ENCODE measurements around the gene PPTC7. TPM values are rescaled to one million over a fixed set of nuclear protein-coding genes. Genes with fewer than 3 reads are reported as not detected.
A peak's percentile ranks its signal among the peaks of the same experiment; 100 is the strongest.

Gene PPTC7
- polyA plus RNA-seq (2012; ENCODE audit: insufficient read depth, insufficient read length, low read depth), result 13.8 TPM

GRCh38 chr12:110583137-110584059 lies at the start of gene PPTC7:
Gene PPTC7, minus strand, starts transcription at chr12:110583318. Its CDS starts 287 bp downstream, at chr12:110583031.
- Histone ChIP-seq H3K9me3 (no peaks in the 10 kb centered on the region), H3K36me3 (no peaks in the 10 kb centered on the region; the same call in 1 of the 2 replicates), H3K27me3 (no peaks in the 10 kb centered on the region), H3K4me1 (peaks cover 4% of the 10 kb centered on the region), H3K4me3 (ENCODE audit: low read depth, low read length) (peak within 1 kb of the TSS; percentile 93)
- TF ChIP-seq CTCF (IDR thresholded peaks at IDR 0.05; ENCODE audit: low read depth, low read length), result no peak
- DNase-seq, result peak; percentile 98

- Histone ChIP-seq H3K36me3 (no peaks in the 10 kb centered on the region), H3K4me1 (no peaks in the 10 kb centered on the region), H3K4me3 (ENCODE audit: low read depth, low read length) (no peak overlapping the region), H3K9me3 (no peaks in the 10 kb centered on the region), H3K27me3 (no peaks in the 10 kb centered on the region)
- TF ChIP-seq CTCF (IDR thresholded peaks at IDR 0.05; ENCODE audit: low read depth, low read length), result no peak
- no peak for DNase-seq
These were observed 44.5 kb upstream of the PPTC7 start for GRCh38 chr12:110627500-110628195.

GRCh38 chr12:110622582-110622981 lies 39.5 kb upstream of the PPTC7 start:
- Histone ChIP-seq H3K4me3 (ENCODE audit: low read depth, low read length) (no peak overlapping the region), H3K27me3 (no peaks in the 10 kb centered on the region), H3K4me1 (no peaks in the 10 kb centered on the region), H3K9me3 (no peaks in the 10 kb centered on the region), H3K36me3 (no peaks in the 10 kb centered on the region)
- no peak for TF ChIP-seq CTCF (IDR thresholded peaks at IDR 0.05; ENCODE audit: low read depth, low read length)
- DNase-seq, result no peak

- no peak for DNase-seq
- Histone ChIP-seq H3K27me3 (no peaks in the 10 kb centered on the region), H3K9me3 (no peaks in the 10 kb centered on the region), H3K4me3 (ENCODE audit: low read depth, low read length) (no peak overlapping the region), H3K36me3 (no peaks in the 10 kb centered on the region), H3K4me1 (no peaks in the 10 kb centered on the region)
- 0 out of 2 replicates have a peak, but pooled peaks have one; percentile 7 for TF ChIP-seq CTCF (IDR thresholded peaks at IDR 0.05; ENCODE audit: low read depth, low read length)
These were observed 36.4 kb upstream of the PPTC7 start for GRCh38 chr12:110619534-110619953.

- no peaks in the 10 kb centered on the region for H3K36me3 ChIP-seq
- TF ChIP-seq CTCF (IDR thresholded peaks at IDR 0.05; ENCODE audit: low read depth, low read length), result no peak
- no peaks in the 10 kb centered on the region for H3K27me3 ChIP-seq
- H3K4me3 ChIP-seq (ENCODE audit: low read depth, low read length), result no peak overlapping the region
- H3K4me1 ChIP-seq, result no peaks in the 10 kb centered on the region
- H3K9me3 ChIP-seq, result no peaks in the 10 kb centered on the region
- no peak for DNase-seq
These were observed 33.5 kb upstream of the PPTC7 start for GRCh38 chr12:110616471-110617115.

All from BE2C (cell line).